ENCODE data around the gene TBC1D22A. TPM values are rescaled to one million over a fixed set of nuclear protein-coding genes. Genes with fewer than 3 reads are reported as not detected.

TBC1D22A gene
- polyA plus RNA-seq, 1 of the 3 experiments (the other 2 are of a cell fraction), result 16.5 TPM

- no peak for TF ChIP-seq CHD2 (IDR thresholded peaks at IDR 0.05; ENCODE audit: low read length, partially characterized antibody)
Observed at GRCh38 chr22:46775850-46776826, 13.7 kb downstream of the TBC1D22A start (continued).

- Histone ChIP-seq H3K9me2 (no peaks in the 10 kb centered on the region), H4K20me1 (ENCODE audit: insufficient read depth) (peaks cover 56% of the 10 kb centered on the region), H3F3A (replicated peaks; ENCODE audit: insufficient read depth) (no peaks in the 10 kb centered on the region), H3K27me3 (ENCODE audit: insufficient read depth) (no peaks in the 10 kb centered on the region), H3K4me2 (no peak overlapping the region), H3K9me3 (no peaks in the 10 kb centered on the region), H3K4me3 (ENCODE audit: low read depth in 2 of 2, low read length in 1 of 2) (no peak overlapping the region), H3K27ac (ENCODE audit: low read depth in 2 of 2, low read length in 1 of 2) (no peak overlapping the region), H2AFZ (ENCODE audit: low read depth) (no peak overlapping the region), H3K36me3 (replicated peaks in 1 of 2; ENCODE audit: control insufficient read depth in 1 of 2, insufficient read depth in 2 of 2, low read length in 1 of 2) (no peaks in the 10 kb centered on the region), H3K4me1 (ENCODE audit: control insufficient read depth in 1 of 2, insufficient read depth in 2 of 2, low read depth in 1 of 2, low read length in 1 of 2) (peaks cover 2 to 4% of the 10 kb centered on the region in 2 experiments; a peak in 1 of 4 replicates), H3K9ac (no peak overlapping the region), H3K79me2 (ENCODE audit: insufficient read depth) (peaks cover 76% of the 10 kb centered on the region)
- ChIA-PET POLR2A (no interaction called here), CTCF (interaction anchor here (2.6 kb wide), 1 partner anchor 26 kb away, joined by 9 read pairs; no protein-coding TSS in a partner anchor)
- TF ChIP-seq FOXM1 (IDR thresholded peaks at IDR 0.05; ENCODE audit: low read depth) (no peak), FOSL2 (IDR thresholded peaks at IDR 0.05; ENCODE audit: borderline replicate concordance, low read depth) (no peak), TEAD4 (IDR thresholded peaks at IDR 0.05; ENCODE audit: borderline replicate concordance, insufficient read depth) (no peak)
- TF ChIP-seq, protein P1, sequence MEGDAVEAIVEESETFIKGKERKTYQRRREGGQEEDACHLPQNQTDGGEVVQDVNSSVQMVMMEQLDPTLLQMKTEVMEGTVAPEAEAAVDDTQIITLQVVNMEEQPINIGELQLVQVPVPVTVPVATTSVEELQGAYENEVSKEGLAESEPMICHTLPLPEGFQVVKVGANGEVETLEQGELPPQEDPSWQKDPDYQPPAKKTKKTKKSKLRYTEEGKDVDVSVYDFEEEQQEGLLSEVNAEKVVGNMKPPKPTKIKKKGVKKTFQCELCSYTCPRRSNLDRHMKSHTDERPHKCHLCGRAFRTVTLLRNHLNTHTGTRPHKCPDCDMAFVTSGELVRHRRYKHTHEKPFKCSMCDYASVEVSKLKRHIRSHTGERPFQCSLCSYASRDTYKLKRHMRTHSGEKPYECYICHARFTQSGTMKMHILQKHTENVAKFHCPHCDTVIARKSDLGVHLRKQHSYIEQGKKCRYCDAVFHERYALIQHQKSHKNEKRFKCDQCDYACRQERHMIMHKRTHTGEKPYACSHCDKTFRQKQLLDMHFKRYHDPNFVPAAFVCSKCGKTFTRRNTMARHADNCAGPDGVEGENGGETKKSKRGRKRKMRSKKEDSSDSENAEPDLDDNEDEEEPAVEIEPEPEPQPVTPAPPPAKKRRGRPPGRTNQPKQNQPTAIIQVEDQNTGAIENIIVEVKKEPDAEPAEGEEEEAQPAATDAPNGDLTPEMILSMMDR (IDR thresholded peaks at IDR 0.05), result no peak
- WGBS (ENCODE audit: low lambda C conversion rate), result 87% methylated on average over 18 of the region's 18 CpGs
- no peak for DNase-seq
Observed at GRCh38 chr22:46776876-46777608, 14.6 kb downstream of the TBC1D22A start.

DNA sequence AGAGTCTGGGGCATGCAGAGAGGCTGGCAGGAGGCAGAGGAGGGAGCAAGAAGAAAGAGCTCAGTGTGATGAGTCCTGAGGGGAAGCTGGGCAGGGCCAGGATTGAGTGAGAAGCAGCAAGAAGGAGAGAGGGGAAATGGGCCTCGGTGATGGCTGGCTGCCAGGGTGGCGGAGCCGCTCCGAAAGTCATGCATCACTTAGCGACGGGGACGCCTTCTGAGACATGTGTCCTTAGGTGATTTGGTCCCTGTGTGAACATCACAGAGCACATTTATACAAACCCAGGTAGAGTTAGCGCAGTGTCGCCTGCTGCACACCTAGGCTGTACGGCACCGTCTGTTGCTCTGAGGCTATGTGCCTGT lies 15.1 kb downstream of the TBC1D22A start:
- WGBS (ENCODE audit: low lambda C conversion rate), result 95% methylated on average over 9 of the region's 11 CpGs
- no peak for DNase-seq
- no peak for TF ChIP-seq NRF1 (IDR thresholded peaks at IDR 0.05; ENCODE audit: low read depth, low read length)
- TF ChIP-seq POLR2AphosphoS5 (IDR thresholded peaks at IDR 0.05; ENCODE audit: low read depth, low read length), result no peak
- TF ChIP-seq RCOR1 (IDR thresholded peaks at IDR 0.05; ENCODE audit: low read length), result no peak
- TF ChIP-seq GATA2 (CRISPR knock-in tag; IDR thresholded peaks at IDR 0.05), result no peak
- no peak for TF ChIP-seq SIN3A (IDR thresholded peaks at IDR 0.05; ENCODE audit: borderline replicate concordance, low read depth, low read length)
- no peak for TF ChIP-seq TAF1 (IDR thresholded peaks at IDR 0.05; ENCODE audit: borderline replicate concordance, low read depth, low read length)
- TF ChIP-seq, protein P2, sequence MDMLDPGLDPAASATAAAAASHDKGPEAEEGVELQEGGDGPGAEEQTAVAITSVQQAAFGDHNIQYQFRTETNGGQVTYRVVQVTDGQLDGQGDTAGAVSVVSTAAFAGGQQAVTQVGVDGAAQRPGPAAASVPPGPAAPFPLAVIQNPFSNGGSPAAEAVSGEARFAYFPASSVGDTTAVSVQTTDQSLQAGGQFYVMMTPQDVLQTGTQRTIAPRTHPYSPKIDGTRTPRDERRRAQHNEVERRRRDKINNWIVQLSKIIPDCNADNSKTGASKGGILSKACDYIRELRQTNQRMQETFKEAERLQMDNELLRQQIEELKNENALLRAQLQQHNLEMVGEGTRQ (IDR thresholded peaks at IDR 0.05; ENCODE audit: borderline replicate concordance, low read depth, low read length), result no peak
- TF ChIP-seq MXI1 (IDR thresholded peaks at IDR 0.05; ENCODE audit: low read depth, low read length), result no peak
- TF ChIP-seq, protein P1 (IDR thresholded peaks at IDR 0.05), result no peak
- no peak for TF ChIP-seq ELF1 (IDR thresholded peaks at IDR 0.05)
- no peak for TF ChIP-seq ZBTB33 (IDR thresholded peaks at IDR 0.05; ENCODE audit: borderline replicate concordance, low read depth)

More for the DNA sequence above, 15.1 kb downstream of the TBC1D22A start:
- Histone ChIP-seq H3K27me3 (ENCODE audit: insufficient read depth) (no peaks in the 10 kb centered on the region), H3K4me2 (no peak overlapping the region), H3K4me1 (ENCODE audit: control insufficient read depth in 1 of 2, insufficient read depth in 2 of 2, low read depth in 1 of 2, low read length in 1 of 2) (peaks cover 2 to 4% of the 10 kb centered on the region in 2 experiments; a peak in 1 of 4 replicates), H3K36me3 (replicated peaks in 1 of 2; ENCODE audit: control insufficient read depth in 1 of 2, insufficient read depth in 2 of 2, low read length in 1 of 2) (no peaks in the 10 kb centered on the region), H3K27ac (ENCODE audit: low read depth in 2 of 2, low read length in 1 of 2) (no peak overlapping the region), H2AFZ (ENCODE audit: low read depth) (no peak overlapping the region), H3F3A (replicated peaks; ENCODE audit: insufficient read depth) (no peaks in the 10 kb centered on the region), H4K20me1 (ENCODE audit: insufficient read depth) (peaks cover 56% of the 10 kb centered on the region), H3K9ac (no peak overlapping the region), H3K79me2 (ENCODE audit: insufficient read depth) (peaks cover 81% of the 10 kb centered on the region), H3K4me3 (ENCODE audit: low read depth in 2 of 2, low read length in 1 of 2) (no peak overlapping the region), H3K9me2 (no peaks in the 10 kb centered on the region), H3K9me3 (no peaks in the 10 kb centered on the region)
- ChIA-PET CTCF (interaction anchor here (2.6 kb wide), 1 partner anchor 26 kb away, joined by 9 read pairs; no protein-coding TSS in a partner anchor), POLR2A (no interaction called here)
